H9 (cell line): ENCODE measurements around the gene SYCE1. TPM values are rescaled to one million over a fixed set of nuclear protein-coding genes. Genes with fewer than 3 reads are reported as not detected.

Experiments used
- DNase-seq: peaks from one replicate; pipeline ENCODE4 v3.0.0-alpha.2; 2017
- H2AFZ ChIP-seq: one replicate; pipeline ENCODE4 v1.6.1; 2013; ENCODE audit warnings: mild to moderate bottlenecking, low read length, control low read depth, moderate library complexity
- H2AK5ac ChIP-seq: 2 replicates; pipeline ENCODE4 v1.6.1; 2013; ENCODE audit warnings: low read length, control low read depth, mixed read lengths; ENCODE audit not compliant: insufficient read length
- H2BK120ac ChIP-seq: one replicate; pipeline ENCODE4 v1.6.1; 2013; ENCODE audit warnings: low read depth, mild to moderate bottlenecking, low read length, control low read depth, inconsistent platforms; ENCODE audit not compliant: poor library complexity, severe bottlenecking
- H2BK12ac ChIP-seq: 2 replicates; pipeline ENCODE4 v1.6.1; 2013; ENCODE audit warnings: low read length, control low read depth, mixed read lengths, low read depth; ENCODE audit not compliant: insufficient read length
- H2BK15ac ChIP-seq: 2 replicates; pipeline ENCODE4 v1.6.1; 2013; ENCODE audit warnings: low read depth, low read length, control low read depth
- H2BK20ac ChIP-seq: one replicate; pipeline ENCODE4 v1.6.1; 2013; ENCODE audit warnings: low read depth, mild to moderate bottlenecking, low read length, control low read depth, inconsistent platforms; ENCODE audit not compliant: poor library complexity, severe bottlenecking
- H2BK5ac ChIP-seq: 2 replicates; pipeline ENCODE4 v1.6.1; 2013; ENCODE audit warnings: low read length, control low read depth, mixed read lengths; ENCODE audit not compliant: insufficient read length
- H3K14ac ChIP-seq: 2 replicates; pipeline ENCODE4 v1.6.1; 2013; ENCODE audit warnings: low read length, control low read depth; ENCODE audit not compliant: insufficient read depth
- H3K18ac ChIP-seq: 2 replicates; pipeline ENCODE4 v1.6.1; 2013; ENCODE audit warnings: low read depth, mild to moderate bottlenecking, mixed read lengths, low read length, control low read depth; ENCODE audit not compliant: insufficient read length
- H3K23ac ChIP-seq: 2 replicates; pipeline ENCODE4 v1.6.1; 2013; ENCODE audit warnings: low read length, control low read depth, mixed read lengths, low read depth; ENCODE audit not compliant: insufficient read length
- H3K23me2 ChIP-seq: 2 replicates; pipeline ENCODE4 v1.6.1; 2013; ENCODE audit warnings: low read depth, mild to moderate bottlenecking, mixed read lengths, low read length, control low read depth; ENCODE audit not compliant: insufficient read length, poor library complexity, severe bottlenecking
- H3K27ac ChIP-seq: 2 replicates; pipeline ENCODE4 v1.5.1; 2013; ENCODE audit warnings: low read length, control low read depth, mixed read lengths, low read depth; ENCODE audit not compliant: insufficient read length
- H3K27me3 ChIP-seq: 2 replicates; pipeline ENCODE4 v1.6.1; 2013; ENCODE audit warnings: low read length, control low read depth, inconsistent platforms; ENCODE audit not compliant: insufficient read depth
- H3K4ac ChIP-seq: 2 replicates; pipeline ENCODE4 v1.6.1; 2013; ENCODE audit warnings: low read depth, mild to moderate bottlenecking, control low read depth, inconsistent platforms, low read length, moderate library complexity
- H3K4me1 ChIP-seq: 2 replicates; pipeline ENCODE4 v1.6.1; 2013; ENCODE audit warnings: low read length, control low read depth, inconsistent platforms; ENCODE audit not compliant: insufficient read depth
- H3K4me2 ChIP-seq: 2 replicates; pipeline ENCODE4 v1.6.1; 2013; ENCODE audit warnings: low read length, control low read depth, mixed read lengths; ENCODE audit not compliant: insufficient read length, insufficient read depth
- H3K56ac ChIP-seq: 2 replicates; pipeline ENCODE4 v1.6.1; 2013; ENCODE audit warnings: low read depth, mild to moderate bottlenecking, mixed read lengths, low read length, control low read depth; ENCODE audit not compliant: insufficient read length
- H3K79me1 ChIP-seq: 2 replicates; pipeline ENCODE4 v1.6.1; 2013; ENCODE audit warnings: low read depth, mild to moderate bottlenecking, moderate library complexity, low read length, control low read depth, inconsistent platforms; ENCODE audit not compliant: insufficient read depth, poor library complexity, severe bottlenecking
- H3K79me2 ChIP-seq: 2 replicates; pipeline ENCODE4 v1.6.1; 2013; ENCODE audit warnings: low read length, control low read depth, inconsistent platforms; ENCODE audit not compliant: insufficient read depth
- H3K9ac ChIP-seq: 2 replicates; pipeline ENCODE4 v1.6.1; 2013; ENCODE audit warnings: low read length, control low read depth, mixed read lengths; ENCODE audit not compliant: insufficient read length; ENCODE audit errors: extremely low read depth
- H3K9me3 ChIP-seq: one replicate; pipeline ENCODE4 v1.6.1; 2013; ENCODE audit warnings: low read depth, low read length, inconsistent platforms; ENCODE audit not compliant: control insufficient read depth
- H3T11ph ChIP-seq: one replicate; pipeline ENCODE4 v1.6.1; 2013; ENCODE audit warnings: mild to moderate bottlenecking, low read length, control low read depth, inconsistent platforms
- H4K20me1 ChIP-seq: one replicate; pipeline ENCODE4 v1.6.1; 2013; ENCODE audit not compliant: control insufficient read depth, insufficient read length, insufficient read depth
- H4K5ac ChIP-seq: 2 replicates; pipeline ENCODE4 v1.6.1; 2013; ENCODE audit warnings: low read depth, mild to moderate bottlenecking, mixed read lengths, low read length, control low read depth; ENCODE audit not compliant: insufficient read length
- H4K8ac ChIP-seq: replicated peaks from 2 replicates; pipeline ENCODE4 v1.6.1; 2013; ENCODE audit warnings: low read length, control low read depth, mixed read lengths, low read depth; ENCODE audit not compliant: insufficient read length
- H4K91ac ChIP-seq: 2 replicates; pipeline ENCODE4 v1.6.1; 2013; ENCODE audit warnings: low read depth, mild to moderate bottlenecking, moderate library complexity, mixed read lengths, low read length, control low read depth; ENCODE audit not compliant: insufficient read length
- H3K27ac Mint-ChIP-seq, 3 experiments: 2 replicates in 2 of 3; 3 replicates in 1 of 3; pipeline ENCODE4 v1.8.0; 2020 to 2021; ENCODE audit warnings: mixed read lengths in 3 of 3, mild to moderate bottlenecking in 1 of 3, moderate library complexity in 1 of 3
- H3K27me3 Mint-ChIP-seq: 2 replicates; pipeline ENCODE4 v1.8.0; 2021; ENCODE audit warnings: low read depth, mild to moderate bottlenecking, moderate library complexity, mixed read lengths
- H3K36me3 Mint-ChIP-seq, 3 experiments: 2 replicates in 2 of 3; 3 replicates in 1 of 3; pipeline ENCODE4 v1.8.0; 2020 to 2021; ENCODE audit warnings: low read depth in 3 of 3, mixed read lengths in 3 of 3; ENCODE audit not compliant: insufficient read depth in 1 of 3
- H3K4me1 Mint-ChIP-seq, 2 experiments: 2 replicates each; pipeline ENCODE4 v1.8.0; 2020; ENCODE audit warnings: mixed read lengths in 2 of 2
- H3K4me3 Mint-ChIP-seq, 2 experiments: 2 replicates in 1 of 2; 3 replicates in 1 of 2; pipeline ENCODE4 v1.8.0; 2020 to 2021; ENCODE audit warnings: mild to moderate bottlenecking in 2 of 2, mixed read lengths in 2 of 2, moderate library complexity in 1 of 2
- H3K9me3 Mint-ChIP-seq, 2 experiments: 2 replicates in 1 of 2; 3 replicates in 1 of 2; pipeline ENCODE4 v1.8.0; 2020; ENCODE audit warnings: mild to moderate bottlenecking in 2 of 2, mixed read lengths in 2 of 2, moderate library complexity in 1 of 2
- WGBS: extraction: QIAGEN DNeasy Blood & Tissue Kit; methylation state at CpG from one replicate; pipeline ENCODE4 v1.1.7; 2013; ENCODE audit warnings: missing lambda C conversion rate, low lambda C conversion rate, mixed read lengths; ENCODE audit not compliant: insufficient read length; ENCODE audit errors: extremely low coverage; 5-methylcytosine and 5-hydroxymethylcytosine counted together
- total RNA-seq: library from RNA; stranded (reverse); gene quantifications from 2 replicates; pipeline ENCODE4 v1.2.1, GENCODE V29; 2021
- TF ChIP-seq, protein P1 (sequence below): fragments of 200-600 bp; sonication (generic); conservative IDR thresholded peaks from 3 replicates; pipeline ENCODE4 v1.8.0; 2021; ENCODE audit warnings: antibody characterized with exemption, mild to moderate bottlenecking

SYCE1 gene
- total RNA-seq, 1 experiment from 2014 or later, result not detected

DNA sequence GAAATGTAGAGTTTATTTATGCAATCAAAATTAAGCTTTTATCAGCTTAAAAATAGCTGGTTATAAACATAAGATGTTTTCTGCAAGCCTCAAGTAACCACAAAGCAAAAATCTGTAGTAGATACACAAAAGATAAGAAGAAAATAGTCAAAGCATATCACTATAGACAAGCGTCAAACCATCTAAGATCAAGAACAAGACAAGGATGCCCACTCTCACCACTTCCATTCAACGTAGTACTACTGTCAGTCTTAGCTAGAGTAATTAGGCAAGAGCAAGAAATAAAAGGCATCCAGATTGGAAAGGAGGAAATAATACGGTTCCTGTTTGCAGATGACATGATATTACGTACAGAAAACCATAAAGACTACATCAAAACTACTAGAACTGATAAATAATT lies 55.7 kb downstream of the SYCE1 start:
- Histone ChIP-seq H2AFZ (no peak overlapping the region), H3K23me2 (no peaks in the 10 kb centered on the region), H2BK5ac (no peak overlapping the region), H3T11ph (no peak overlapping the region), H3K27ac (no peak overlapping the region), H2AK5ac (no peak overlapping the region), H2BK20ac (no peak overlapping the region), H2BK120ac (no peak overlapping the region), H3K23ac (no peak overlapping the region), H3K4ac (no peak overlapping the region), H4K91ac (no peak overlapping the region), H3K18ac (no peak overlapping the region), H3K9ac (no peak overlapping the region), H2BK12ac (no peak overlapping the region), H3K4me1 (no peaks in the 10 kb centered on the region), H3K27me3 (no peaks in the 10 kb centered on the region), H3K14ac (no peak overlapping the region), H4K20me1 (no peaks in the 10 kb centered on the region), H4K5ac (no peak overlapping the region), H3K4me2 (no peak overlapping the region), H3K56ac (no peak overlapping the region), H3K9me3 (peaks cover 65% of the 10 kb centered on the region), H4K8ac (no peak overlapping the region), H3K79me2 (no peaks in the 10 kb centered on the region), H3K79me1 (no peaks in the 10 kb centered on the region), H2BK15ac (no peak overlapping the region)
- H3K4me1 Mint-ChIP-seq, result no peaks in the 10 kb centered on the region
- H3K4me3 Mint-ChIP-seq, result no peak overlapping the region
- H3K9me3 Mint-ChIP-seq, result peaks cover 74 to 75% of the 10 kb centered on the region in 2 experiments
- TF ChIP-seq, protein P1, sequence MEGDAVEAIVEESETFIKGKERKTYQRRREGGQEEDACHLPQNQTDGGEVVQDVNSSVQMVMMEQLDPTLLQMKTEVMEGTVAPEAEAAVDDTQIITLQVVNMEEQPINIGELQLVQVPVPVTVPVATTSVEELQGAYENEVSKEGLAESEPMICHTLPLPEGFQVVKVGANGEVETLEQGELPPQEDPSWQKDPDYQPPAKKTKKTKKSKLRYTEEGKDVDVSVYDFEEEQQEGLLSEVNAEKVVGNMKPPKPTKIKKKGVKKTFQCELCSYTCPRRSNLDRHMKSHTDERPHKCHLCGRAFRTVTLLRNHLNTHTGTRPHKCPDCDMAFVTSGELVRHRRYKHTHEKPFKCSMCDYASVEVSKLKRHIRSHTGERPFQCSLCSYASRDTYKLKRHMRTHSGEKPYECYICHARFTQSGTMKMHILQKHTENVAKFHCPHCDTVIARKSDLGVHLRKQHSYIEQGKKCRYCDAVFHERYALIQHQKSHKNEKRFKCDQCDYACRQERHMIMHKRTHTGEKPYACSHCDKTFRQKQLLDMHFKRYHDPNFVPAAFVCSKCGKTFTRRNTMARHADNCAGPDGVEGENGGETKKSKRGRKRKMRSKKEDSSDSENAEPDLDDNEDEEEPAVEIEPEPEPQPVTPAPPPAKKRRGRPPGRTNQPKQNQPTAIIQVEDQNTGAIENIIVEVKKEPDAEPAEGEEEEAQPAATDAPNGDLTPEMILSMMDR, result no peak
- H3K36me3 Mint-ChIP-seq, result peaks cover 0 to 26% (median 2%) of the 10 kb centered on the region in 3 experiments; a peak in 3 of 7 replicates
- WGBS, result no CpG with 5 or more reads among the region's 4 CpGs
- peaks cover 3% of the 10 kb centered on the region for H3K27me3 Mint-ChIP-seq
- no peak for DNase-seq
- no peak overlapping the region for H3K27ac Mint-ChIP-seq

Other genes with a start within 250 kb of the SYCE1 start
- 1.9 and 2.9 TPM in 2 replicates for gene CALY, start 228.7 kb downstream of the SYCE1 start, total RNA-seq
- gene PRAP1, start 218.2 kb downstream of the SYCE1 start, total RNA-seq, result 0.81 and 1.2 TPM in 2 replicates
- 39.6 and 41.8 TPM in 2 replicates for gene FUOM, start 207.6 kb downstream of the SYCE1 start, total RNA-seq
- gene ECHS1, start 192.2 kb downstream of the SYCE1 start, total RNA-seq, result 94.1 and 100 TPM in 2 replicates
- gene PAOX, start 186.3 kb downstream of the SYCE1 start, total RNA-seq, result 5.3 and 5.6 TPM in 2 replicates
- gene MTG1, start 171.4 kb downstream of the SYCE1 start, total RNA-seq, result 61.4 and 65.3 TPM in 2 replicates
- 0.42 TPM in 2 replicates for gene SPRN, start 141.0 kb downstream of the SYCE1 start, total RNA-seq
- 0.39 and 0.50 TPM in 2 replicates for gene SCART1, start 111.6 kb downstream of the SYCE1 start, total RNA-seq
- gene CYP2E1, start 38.2 kb downstream of the SYCE1 start, total RNA-seq, result 0.13 and 0.31 TPM in 2 replicates
- gene FRG2B, start 61.2 kb upstream of the SYCE1 start, total RNA-seq, result not detected in 2 replicates